ENCODE results near the gene RAP1GAP. TPM values are rescaled to one million over a fixed set of nuclear protein-coding genes. Genes with fewer than 3 reads are reported as not detected.

RAP1GAP gene
- polyA plus RNA-seq, 3 donors = 0.04 TPM; not detected in 2

GRCh38 chr1:21576798-21577187 is 92.4 kb downstream of the RAP1GAP start:
- Mint-ChIP-seq H3K27ac (no peak overlapping the region), H3K4me3 (no peak overlapping the region), H3K9me3 (peaks cover 0 to 4% (median 2%) of the 10 kb centered on the region in 7 donors), H3K27me3 (ENCODE audit: low read depth in 3 of 3) (peaks cover 27 to 36% (median 32%) of the 10 kb centered on the region in 3 donors), H3K4me1 (no peaks in the 10 kb centered on the region), H3K36me3 (no peaks in the 10 kb centered on the region)
- intact Hi-C loops (cut with micrococcal nuclease) = no loop called here
- Histone ChIP-seq H3K79me2 (ENCODE audit: insufficient read depth, low read length) (no peaks in the 10 kb centered on the region), H3K36me3 (replicated peaks in 1 of 2; ENCODE audit: control insufficient read depth in 1 of 2, insufficient read depth in 2 of 2, low read length in 2 of 2) (no peaks in the 10 kb centered on the region), H3K27ac (ENCODE audit: low read depth in 1 of 2, low read length in 2 of 2) (no peak overlapping the region), H2AFZ (ENCODE audit: insufficient read depth, low read depth, low read length, poor library complexity, severe bottlenecking) (no peak overlapping the region), H3K4me1 (ENCODE audit: control insufficient read depth in 1 of 2, insufficient read depth in 2 of 2, low read length in 2 of 2) (no peaks in the 10 kb centered on the region), H3K27me3 (ENCODE audit: control insufficient read depth in 2 of 2, insufficient read depth in 2 of 2, low read length in 2 of 2) (peaks cover 0 to 21% of the 10 kb centered on the region in 2 donors), H3K9ac (ENCODE audit: insufficient read depth, low read length, poor library complexity, severe bottlenecking) (no peak overlapping the region), H3K4me2 (replicated peaks; ENCODE audit: extremely low read depth, low read length, poor library complexity, severe bottlenecking) (no peak overlapping the region), H4K20me1 (ENCODE audit: insufficient read depth, low read length) (no peaks in the 10 kb centered on the region), H3K4me3 (replicated peaks in 1 of 3; ENCODE audit: low read depth in 2 of 3, low read length in 3 of 3) (no peak overlapping the region), H3K9me3 (replicated peaks in 1 of 2; ENCODE audit: control insufficient read depth in 1 of 2, insufficient read depth in 1 of 2, low read length in 2 of 2) (no peaks in the 10 kb centered on the region)
- 100% methylated on average over 1 of the region's 5 CpGs for WGBS (ENCODE audit: insufficient coverage)
- no peak for DNase-seq
- TF ChIP-seq CTCF (IDR thresholded peaks at IDR 0.05) = no peak

GRCh38 chr1:21576031-21576797 is 92.9 kb downstream of the RAP1GAP start:
- H3K36me3 ChIP-seq (replicated peaks in 1 of 2; ENCODE audit: control insufficient read depth in 1 of 2, insufficient read depth in 2 of 2, low read length in 2 of 2) = no peaks in the 10 kb centered on the region

More at GRCh38 chr1:21576031-21576797, 92.9 kb downstream of the RAP1GAP start:
- Mint-ChIP-seq H3K4me3 (peak overlapping the region in 1 of 2 donors; percentile 47), H3K27ac (peak overlapping the region in 1 of 7 donors; percentile 35), H3K27me3 (ENCODE audit: low read depth in 3 of 3) (peaks cover 27 to 38% (median 33%) of the 10 kb centered on the region in 3 donors), H3K4me1 (no peaks in the 10 kb centered on the region), H3K36me3 (no peaks in the 10 kb centered on the region), H3K9me3 (peaks cover 0 to 4% (median 2%) of the 10 kb centered on the region in 7 donors)
- 94% methylated on average over 7 of the region's 7 CpGs for WGBS (ENCODE audit: insufficient coverage)
- Histone ChIP-seq H3K4me3 (replicated peaks in 1 of 3; ENCODE audit: low read depth in 2 of 3, low read length in 3 of 3) (no peak overlapping the region), H3K79me2 (ENCODE audit: insufficient read depth, low read length) (no peaks in the 10 kb centered on the region), H2AFZ (ENCODE audit: insufficient read depth, low read depth, low read length, poor library complexity, severe bottlenecking) (no peak overlapping the region), H3K9ac (ENCODE audit: insufficient read depth, low read length, poor library complexity, severe bottlenecking) (no peak overlapping the region), H3K9me3 (replicated peaks in 1 of 2; ENCODE audit: control insufficient read depth in 1 of 2, insufficient read depth in 1 of 2, low read length in 2 of 2) (no peaks in the 10 kb centered on the region), H3K4me1 (ENCODE audit: control insufficient read depth in 1 of 2, insufficient read depth in 2 of 2, low read length in 2 of 2) (no peaks in the 10 kb centered on the region), H4K20me1 (ENCODE audit: insufficient read depth, low read length) (no peaks in the 10 kb centered on the region), H3K27me3 (ENCODE audit: control insufficient read depth in 2 of 2, insufficient read depth in 2 of 2, low read length in 2 of 2) (peaks cover 0 to 21% of the 10 kb centered on the region in 2 donors), H3K27ac (ENCODE audit: low read depth in 1 of 2, low read length in 2 of 2) (no peak overlapping the region), H3K4me2 (replicated peaks; ENCODE audit: extremely low read depth, low read length, poor library complexity, severe bottlenecking) (no peak overlapping the region)
- DNase-seq = no peak
- intact Hi-C loops (cut with micrococcal nuclease) = no loop called here
- no peak for TF ChIP-seq CTCF (IDR thresholded peaks at IDR 0.05)
